HK-2 (cell line): ENCODE results near the gene CTNS.

Experiments used
- DNase-seq: peaks from one replicate; pipeline ENCODE4 v3.0.0-alpha.2; 2018; ENCODE audit not compliant: unreplicated experiment

CTNS gene

DNA sequence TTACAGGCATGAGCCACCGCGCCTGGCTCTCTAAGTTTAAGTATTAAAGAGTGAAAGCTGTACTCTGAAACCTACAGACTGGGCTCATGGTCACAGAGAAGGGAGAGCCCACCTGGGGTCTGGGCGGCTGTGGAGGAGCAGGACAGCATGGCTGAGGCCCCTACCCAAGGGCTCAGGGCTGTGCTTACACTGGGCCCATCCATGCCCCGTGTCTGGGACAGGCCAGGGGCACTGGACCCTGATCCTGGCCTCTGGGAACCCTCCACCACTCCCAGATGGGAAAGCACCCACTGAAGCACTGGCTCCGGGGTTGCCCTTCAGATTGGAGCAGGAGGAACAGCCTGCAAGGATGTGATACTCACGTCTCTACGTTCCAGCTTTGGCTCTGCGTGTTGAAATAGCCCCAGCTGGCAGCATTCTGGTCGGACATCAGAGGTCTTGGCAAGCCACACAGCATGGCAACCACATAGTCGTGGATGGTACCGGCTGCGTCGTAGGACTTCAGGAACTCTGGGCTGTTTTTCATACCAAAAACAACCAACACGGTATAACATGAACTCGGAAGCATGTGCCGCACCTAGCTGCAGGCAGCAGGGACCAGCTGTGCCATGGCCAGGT is 13.5 kb upstream of the CTNS start:
- no peak for DNase-seq

GRCh38 chr17:3626831-3627768 is 9.5 kb upstream of the CTNS start:
- DNase-seq = no peak

- no peak for DNase-seq
Observed at GRCh38 chr17:3627769-3628167, 8.8 kb upstream of the CTNS start.

DNA sequence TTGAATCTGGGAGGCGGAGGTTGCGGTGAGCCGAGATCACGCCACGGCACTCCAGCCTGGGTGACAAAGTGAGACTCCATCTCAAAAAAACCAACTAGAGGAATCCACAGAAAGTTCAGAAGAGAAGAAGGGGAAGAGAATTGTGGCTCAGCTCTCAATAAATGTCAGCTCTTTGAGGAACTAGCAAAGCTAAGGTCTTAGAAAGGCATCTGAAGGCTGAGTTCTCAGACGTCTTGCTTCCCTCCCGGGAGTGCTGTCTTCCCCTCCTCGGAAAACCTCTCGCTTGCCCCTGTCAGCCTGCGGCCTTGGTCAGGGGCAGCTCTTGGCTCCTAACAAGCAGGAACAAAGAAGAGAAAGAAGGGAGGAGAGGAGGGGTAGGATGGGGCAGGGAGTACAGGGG is 5.8 kb upstream of the CTNS start:
- DNase-seq = no peak

- DNase-seq = no peak
Observed at GRCh38 chr17:3632287-3632686, 4.3 kb upstream of the CTNS start.

DNA sequence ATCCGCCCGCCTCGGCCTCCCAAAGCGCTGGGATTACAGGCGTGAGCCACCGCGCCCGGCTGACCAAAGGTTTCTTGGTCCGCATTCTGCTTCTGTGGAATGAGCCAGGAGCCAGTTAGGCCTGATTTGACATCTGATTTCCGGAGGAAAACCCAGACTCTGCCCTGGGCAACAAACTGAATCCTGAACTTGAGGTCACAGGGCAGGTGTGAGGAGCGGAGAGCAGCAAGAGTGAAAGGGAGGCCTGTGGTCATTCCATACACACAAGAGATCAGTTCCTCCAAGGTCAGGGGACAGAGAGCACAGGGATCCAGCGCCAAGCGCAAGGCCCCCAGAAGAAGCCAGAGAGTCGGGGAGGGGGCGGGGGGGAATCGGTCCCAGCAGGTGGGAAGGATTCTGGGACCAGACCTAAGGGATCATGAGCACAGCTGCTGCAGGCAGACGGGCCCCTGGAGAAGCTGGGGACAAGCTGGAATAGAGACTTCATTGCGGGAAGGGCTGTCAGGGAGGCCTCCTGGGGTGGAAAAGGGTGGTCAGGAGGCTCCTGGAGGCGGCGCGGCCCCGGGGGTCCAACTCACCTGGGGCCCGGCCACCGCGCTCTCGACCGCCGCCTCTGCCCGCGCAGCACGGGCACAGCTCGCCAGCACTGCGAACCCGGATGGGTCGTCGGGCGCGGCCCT is 946 bp upstream of the CTNS start:
- DNase-seq = no peak

DNA sequence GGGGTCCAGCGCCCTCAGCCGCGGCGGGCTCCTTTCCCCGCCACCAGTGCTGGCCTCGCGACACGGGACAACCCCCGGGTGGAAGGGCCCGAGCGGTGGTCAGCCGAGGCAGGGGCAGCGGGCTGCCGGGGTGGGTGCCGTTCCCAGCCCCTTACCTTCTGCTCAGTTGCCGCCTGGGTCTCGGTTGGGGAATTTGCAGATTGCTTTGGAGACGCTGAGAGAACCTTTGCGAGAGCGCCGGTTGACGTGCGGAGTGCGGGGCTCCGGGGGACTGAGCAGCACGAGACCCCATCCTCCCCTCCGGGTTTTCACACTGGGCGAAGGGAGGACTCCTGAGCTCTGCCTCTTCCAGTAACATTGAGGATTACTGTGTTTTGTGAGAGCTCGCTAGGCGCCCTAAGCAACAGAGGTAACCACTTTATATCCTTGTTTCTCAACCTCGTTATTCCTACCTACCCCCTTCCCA is 381 bp downstream of the CTNS start:
- no peak for DNase-seq

- DNase-seq = no peak
Observed at GRCh38 chr17:3639981-3640596, 3.5 kb downstream of the CTNS start.

- no peak for DNase-seq
Observed at GRCh38 chr17:3641014-3641413, 4.5 kb downstream of the CTNS start.

- DNase-seq = no peak
Observed at GRCh38 chr17:3641717-3642486, 5.3 kb downstream of the CTNS start.

- DNase-seq = no peak
Observed at GRCh38 chr17:3643889-3644349, 7.4 kb downstream of the CTNS start.

DNA sequence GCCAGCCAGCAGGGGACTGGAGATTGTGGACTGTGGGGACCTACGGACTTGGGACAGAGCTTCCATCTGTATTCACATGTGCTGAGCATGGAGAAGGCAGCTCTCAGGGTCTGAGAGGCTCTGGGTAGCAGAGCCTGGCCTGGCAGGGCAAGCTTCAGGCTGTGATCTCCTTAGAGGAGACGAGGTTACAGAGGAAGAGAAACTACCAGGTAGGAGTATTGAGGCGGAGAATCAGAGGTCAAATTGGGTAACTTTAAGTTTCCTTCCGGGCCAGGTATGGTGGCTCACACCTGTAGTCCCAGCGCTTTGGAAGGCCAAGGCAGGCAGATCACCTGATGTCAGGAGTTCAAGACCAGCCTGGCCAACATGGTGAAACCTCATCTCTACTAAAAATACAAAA is 8.8 kb downstream of the CTNS start:
- no peak for DNase-seq

GRCh38 chr17:3647251-3647650 is 10.7 kb downstream of the CTNS start:
- no peak for DNase-seq

- DNase-seq = no peak
Observed at GRCh38 chr17:3647769-3648555, 11.4 kb downstream of the CTNS start.

GRCh38 chr17:3655766-3656165 is 19.2 kb downstream of the CTNS start:
- no peak for DNase-seq

DNA sequence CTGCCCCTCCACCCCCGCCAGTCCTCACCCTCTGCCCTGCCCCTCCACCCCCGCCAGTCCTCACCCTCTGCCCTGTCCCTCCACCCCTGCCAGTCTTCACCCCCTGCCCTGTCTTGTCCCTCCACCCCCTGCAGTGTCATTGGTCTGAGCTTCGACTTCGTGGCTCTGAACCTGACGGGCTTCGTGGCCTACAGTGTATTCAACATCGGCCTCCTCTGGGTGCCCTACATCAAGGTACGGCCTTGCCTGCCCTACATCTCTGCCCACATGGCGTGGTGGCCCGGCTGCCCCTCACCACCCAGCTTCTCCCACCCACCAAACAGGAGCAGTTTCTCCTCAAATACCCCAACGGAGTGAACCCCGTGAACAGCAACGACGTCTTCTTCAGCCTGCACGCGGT is 19.8 kb downstream of the CTNS start:
- no peak for DNase-seq

- no peak for DNase-seq
Observed at GRCh38 chr17:3656755-3657587, 20.4 kb downstream of the CTNS start.

DNA sequence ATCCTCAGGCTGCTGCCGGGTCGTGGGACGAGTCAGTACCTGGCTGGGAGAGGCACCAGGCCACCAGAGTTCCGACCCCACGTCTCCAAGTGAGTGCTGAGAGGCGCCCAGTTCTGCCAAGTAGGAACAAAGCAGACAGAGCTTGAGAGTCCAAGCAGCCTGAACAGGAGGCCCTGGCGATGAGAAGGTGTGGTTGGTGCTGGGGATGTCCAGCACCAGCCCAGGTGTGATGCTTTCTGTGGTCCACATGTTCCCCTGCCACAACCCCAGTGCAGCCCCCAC is 21.0 kb downstream of the CTNS start:
- DNase-seq = no peak

DNA sequence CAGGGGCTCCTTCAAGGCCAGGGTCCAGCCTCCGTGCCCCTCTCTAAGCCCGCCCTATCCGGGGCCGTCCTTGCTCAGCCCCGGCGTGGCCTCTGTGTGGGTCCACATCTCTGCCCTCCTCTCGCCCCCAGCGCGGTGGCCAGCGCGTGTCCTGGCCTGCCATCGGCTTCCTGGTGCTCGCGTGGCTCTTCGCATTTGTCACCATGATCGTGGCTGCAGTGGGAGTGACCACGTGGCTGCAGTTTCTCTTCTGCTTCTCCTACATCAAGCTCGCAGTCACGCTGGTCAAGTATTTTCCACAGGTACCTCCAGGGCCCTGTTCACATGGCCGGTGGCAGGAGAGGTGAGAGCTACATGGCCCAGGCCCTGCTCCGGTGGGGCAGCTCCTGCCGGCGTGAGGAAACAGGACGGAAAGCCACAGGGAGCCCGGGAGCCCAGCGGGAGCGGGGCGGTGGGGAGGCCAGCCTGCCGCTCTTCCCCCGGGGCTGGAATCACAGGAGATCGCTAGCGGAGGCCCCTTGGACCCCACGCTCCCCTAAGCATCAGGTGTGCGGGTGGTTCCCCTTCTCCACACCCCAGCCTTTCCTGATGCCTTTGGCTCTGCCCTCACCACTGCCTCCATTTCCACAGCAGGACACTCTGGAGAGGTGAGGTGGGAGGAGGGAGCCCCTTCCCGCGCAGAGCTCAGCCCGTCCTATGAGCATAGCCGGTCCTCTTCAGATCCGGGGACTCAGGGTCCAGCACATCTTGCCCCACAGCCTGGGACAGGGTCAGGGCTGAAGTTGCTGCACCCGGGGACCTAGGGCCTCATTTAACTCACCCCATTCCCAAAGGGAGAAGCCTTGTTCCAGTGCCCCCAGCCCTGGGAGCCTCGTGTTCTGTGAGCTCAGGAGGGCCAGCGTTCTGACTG is 21.6 kb downstream of the CTNS start:
- no peak for DNase-seq
